ENCODE measurements around the gene TRAF1.

DNA sequence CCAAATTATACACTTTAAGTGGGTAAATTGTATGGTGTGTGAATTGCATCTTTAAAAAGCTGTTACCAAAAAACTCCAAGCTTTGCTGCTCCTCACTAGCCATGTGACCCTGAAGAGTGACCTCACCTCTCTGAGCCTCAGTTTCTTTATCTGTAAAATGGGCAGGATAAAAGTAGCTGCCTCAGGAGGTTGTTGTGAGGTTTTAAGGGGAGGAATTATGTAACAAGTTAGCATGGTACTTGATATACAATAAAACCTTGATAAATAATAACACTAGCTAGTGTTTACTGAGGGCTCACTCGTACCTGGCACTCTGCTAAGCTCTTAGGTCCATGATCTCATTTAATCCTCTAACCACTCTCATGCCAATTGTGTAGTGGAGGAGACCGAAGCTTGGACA lies 30.6 kb downstream of the TRAF1 start:
- TF ChIP-seq POLR2AphosphoS5 (IDR thresholded peaks at IDR 0.05) (no peak), CTCF (IDR thresholded peaks at IDR 0.05; ENCODE audit: poor library complexity, severe bottlenecking) (no peak)

Measured in neural cell (in vitro differentiated cells).